Astrocyte of the cerebellum (primary cell): ENCODE measurements around the gene FGFBP3.
A peak's percentile ranks its signal among the peaks of the same experiment; 100 is the strongest.

Experiments
- DNase-seq: peaks from one replicate; pipeline ENCODE4 v3.0.0-alpha.2; 2011; ENCODE audit warnings: low read depth
- H3K4me3 ChIP-seq: 2 replicates; pipeline ENCODE4 v1.5.1; 2011; ENCODE audit warnings: mild to moderate bottlenecking, low read depth, low read length, moderate library complexity
- CTCF ChIP-seq: IDR thresholded peaks from 2 replicates; pipeline ENCODE4 v1.5.1; 2012; ENCODE audit warnings: low read length, low read depth, moderate library complexity, mild to moderate bottlenecking; ENCODE audit errors: missing control alignments
- in situ Hi-C: cut with HindIII; loops from 2 replicates; pipeline ENCODE4 v1.10.0; 2017; ENCODE audit warnings: low sequenced_read_pairs

Gene FGFBP3

GRCh38 chr10:91939653-91940052, 30.4 kb upstream of the FGFBP3 start:
- TF ChIP-seq CTCF, result no peak
- in situ Hi-C loops, result no loop called here
- no peak for DNase-seq
- no peak overlapping the region for H3K4me3 ChIP-seq

DNA sequence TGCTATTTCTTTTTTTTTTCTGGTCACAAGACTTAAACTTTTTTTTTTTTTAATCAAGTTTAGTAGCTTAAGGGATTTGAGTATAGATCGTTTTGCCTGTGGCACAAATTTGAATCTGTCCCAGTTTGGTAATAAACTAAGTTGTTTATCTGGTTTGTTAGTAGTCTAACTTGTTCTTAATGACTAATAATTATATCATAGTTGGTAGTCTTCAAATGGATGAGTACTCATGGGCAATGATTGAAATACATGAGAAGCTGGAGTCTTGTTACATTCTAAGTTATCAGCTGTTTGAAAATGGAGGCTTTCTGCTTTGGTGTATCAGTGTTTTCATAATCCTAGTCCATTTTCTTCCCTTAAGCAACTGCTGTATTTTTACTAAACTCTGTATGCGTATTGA, 26.6 kb upstream of the FGFBP3 start:
- in situ Hi-C loops, result no loop called here
- no peak for DNase-seq
- no peak overlapping the region for H3K4me3 ChIP-seq
- no peak for TF ChIP-seq CTCF

GRCh38 chr10:91932737-91933136, 23.5 kb upstream of the FGFBP3 start:
- in situ Hi-C loops, result no loop called here
- DNase-seq, result no peak
- TF ChIP-seq CTCF, result no peak
- H3K4me3 ChIP-seq, result no peak overlapping the region

GRCh38 chr10:91931526-91932190, 22.4 kb upstream of the FGFBP3 start:
- DNase-seq, result no peak
- no peak for TF ChIP-seq CTCF
- in situ Hi-C loops, result no loop called here
- H3K4me3 ChIP-seq, result no peak overlapping the region

GRCh38 chr10:91930939-91931338, 21.7 kb upstream of the FGFBP3 start:
- no peak overlapping the region for H3K4me3 ChIP-seq
- DNase-seq, result no peak
- in situ Hi-C loops, result no loop called here
- no peak for TF ChIP-seq CTCF

DNA sequence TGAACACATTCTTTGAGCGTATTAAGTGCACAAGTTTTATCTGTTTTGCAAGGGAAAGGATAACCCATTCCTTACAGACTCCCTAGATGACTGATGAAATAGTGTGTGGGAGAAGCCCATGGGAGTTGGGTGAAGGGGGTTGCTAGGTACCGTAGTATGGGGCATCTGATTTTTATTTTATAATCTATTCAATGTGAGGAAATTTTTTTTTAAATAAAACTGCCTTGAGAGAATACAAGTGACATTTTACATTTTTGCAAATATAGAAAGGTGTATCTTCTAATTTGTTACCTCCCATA, 15.7 kb upstream of the FGFBP3 start:
- DNase-seq, result no peak
- in situ Hi-C loops, result no loop called here
- TF ChIP-seq CTCF, result no peak
- H3K4me3 ChIP-seq, result peak overlapping the region; percentile 95
